A673 (cell line): Measurements from ENCODE around the gene TARBP1. TPM values are rescaled to one million over a fixed set of nuclear protein-coding genes. Genes with fewer than 3 reads are reported as not detected.

Experiments used
- BruUV-seq: library from RNA; stranded (reverse); fragments of 400-500 nt; replicated peaks from 2 replicates; lab custom pipeline; 2021; lab: Mats Ljungman, UMichigan
- CTCF ChIA-PET: fragments of 300-600 bp; sonication (Branson Sonifier 250); formaldehyde crosslinking; loops from one replicate; lab custom pipeline; 2022; ENCODE audit warnings: antibody characterized with exemption; lab: Charles Lee
- POLR2A ChIA-PET: fragments of 300-600 bp; sonication (Branson Sonifier 250); formaldehyde crosslinking; loops from one replicate; lab custom pipeline; 2022; ENCODE audit warnings: antibody characterized with exemption; ENCODE audit not compliant: low non-redundant PET; lab: Charles Lee
- DNase-seq: peaks from one replicate; pipeline ENCODE4 v3.0.0-alpha.2; 2015; ENCODE audit warnings: low spot score
- H3K27ac ChIP-seq: fragments of 200-600 bp; sonication (generic); 2 replicates; pipeline ENCODE4 v1.5.1; 2016; ENCODE audit warnings: mixed run types, low read depth, mild to moderate bottlenecking, mixed read lengths, antibody characterized with exemption, low read length; ENCODE audit not compliant: poor library complexity, severe bottlenecking
- H3K27me3 ChIP-seq: fragments of 200-600 bp; sonication (generic); replicated peaks from 2 replicates; pipeline ENCODE4 v1.6.1; 2017; ENCODE audit warnings: mixed run types, low read depth, mild to moderate bottlenecking, mixed read lengths, antibody characterized with exemption, low read length; ENCODE audit not compliant: insufficient read depth, poor library complexity
- H3K36me3 ChIP-seq: fragments of 200-600 bp; sonication (generic); 2 replicates; pipeline ENCODE4 v1.6.1; 2016; ENCODE audit warnings: mixed run types, mild to moderate bottlenecking, mixed read lengths, antibody characterized with exemption, low read length; ENCODE audit not compliant: insufficient read depth, poor library complexity, severe bottlenecking
- H3K4me1 ChIP-seq: fragments of 200-600 bp; sonication (generic); 2 replicates; pipeline ENCODE4 v1.6.1; 2017; ENCODE audit warnings: mixed run types, mild to moderate bottlenecking, mixed read lengths, antibody characterized with exemption, low read length; ENCODE audit not compliant: insufficient read depth, poor library complexity, severe bottlenecking
- H3K4me3 ChIP-seq: fragments of 200-600 bp; sonication (generic); 2 replicates; pipeline ENCODE4 v1.5.1; 2016; ENCODE audit warnings: low read depth, mixed run types, mild to moderate bottlenecking, mixed read lengths, low read length; ENCODE audit not compliant: poor library complexity, severe bottlenecking
- H3K9me3 ChIP-seq: fragments of 200-600 bp; sonication (generic); 2 replicates; pipeline ENCODE4 v1.6.1; 2016; ENCODE audit warnings: mixed run types, low read depth, mild to moderate bottlenecking, mixed read lengths, antibody characterized with exemption, low read length; ENCODE audit not compliant: poor library complexity, severe bottlenecking
- EZH2 ChIP-seq: fragments of 200-600 bp; sonication (generic); IDR thresholded peaks from 2 replicates; pipeline ENCODE4 v1.6.1; 2017; ENCODE audit warnings: borderline replicate concordance, low read depth, mild to moderate bottlenecking, mixed read lengths, antibody characterized with exemption, low read length; ENCODE audit not compliant: poor library complexity, severe bottlenecking
- intact Hi-C: fragments of 100-400 bp; cut with micrococcal nuclease; formaldehyde crosslinking; loops from one replicate; pipeline ENCODE4 v1.10.0; 2022; ENCODE audit not compliant: unreplicated experiment
- total RNA-seq: library from RNA; stranded (reverse); gene quantifications from 2 replicates; pipeline ENCODE4 v1.2.3, GENCODE V29; 2021
- TF ChIP-seq, protein P1 (sequence below): fragments of 300-800, 200-600 bp; sonication (generic); conservative IDR thresholded peaks from 2 replicates; pipeline ENCODE4 v1.5.1; 2017; ENCODE audit warnings: low read depth, mild to moderate bottlenecking, antibody characterized with exemption, low read length, moderate library complexity, mixed read lengths

TARBP1 gene
- total RNA-seq, 1 experiment from 2014 or later = 28.0 TPM

DNA sequence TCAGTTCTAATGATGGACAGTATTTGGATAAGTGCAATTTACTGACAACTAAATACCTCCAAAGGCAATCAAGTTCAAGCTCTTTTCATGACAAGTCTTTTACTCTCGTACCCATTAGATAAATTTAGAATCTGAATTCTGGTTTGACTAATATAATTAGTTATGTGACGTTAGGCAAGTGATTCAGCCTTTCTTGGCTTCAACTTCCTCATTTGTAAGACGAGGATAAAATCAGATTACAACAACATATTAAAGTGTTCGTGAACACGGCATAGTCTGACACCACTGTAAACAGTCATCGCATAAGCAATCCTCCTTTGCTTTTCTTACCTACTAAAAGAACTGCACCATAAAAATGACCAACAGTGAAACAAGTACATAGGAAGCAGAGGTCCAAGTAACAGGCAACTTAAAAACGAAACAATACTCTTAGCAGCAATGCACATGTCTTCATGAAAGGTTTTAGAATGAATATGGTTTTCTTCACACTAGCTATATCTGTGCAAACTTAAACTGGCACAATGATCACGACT lies 80.1 kb downstream of the TARBP1 start:
- DNase-seq = no peak
- POLR2A ChIA-PET = no interaction called here
- H3K36me3 ChIP-seq = peaks cover 3% of the 10 kb centered on the region
- H3K27ac ChIP-seq = no peak overlapping the region
- H3K4me1 ChIP-seq = no peaks in the 10 kb centered on the region
- intact Hi-C loops = no loop called here
- no peaks in the 10 kb centered on the region for H3K9me3 ChIP-seq
- H3K4me3 ChIP-seq = no peak overlapping the region
- no TSS peak for BruUV-seq
- no peaks in the 10 kb centered on the region for H3K27me3 ChIP-seq
- TF ChIP-seq, protein P1, sequence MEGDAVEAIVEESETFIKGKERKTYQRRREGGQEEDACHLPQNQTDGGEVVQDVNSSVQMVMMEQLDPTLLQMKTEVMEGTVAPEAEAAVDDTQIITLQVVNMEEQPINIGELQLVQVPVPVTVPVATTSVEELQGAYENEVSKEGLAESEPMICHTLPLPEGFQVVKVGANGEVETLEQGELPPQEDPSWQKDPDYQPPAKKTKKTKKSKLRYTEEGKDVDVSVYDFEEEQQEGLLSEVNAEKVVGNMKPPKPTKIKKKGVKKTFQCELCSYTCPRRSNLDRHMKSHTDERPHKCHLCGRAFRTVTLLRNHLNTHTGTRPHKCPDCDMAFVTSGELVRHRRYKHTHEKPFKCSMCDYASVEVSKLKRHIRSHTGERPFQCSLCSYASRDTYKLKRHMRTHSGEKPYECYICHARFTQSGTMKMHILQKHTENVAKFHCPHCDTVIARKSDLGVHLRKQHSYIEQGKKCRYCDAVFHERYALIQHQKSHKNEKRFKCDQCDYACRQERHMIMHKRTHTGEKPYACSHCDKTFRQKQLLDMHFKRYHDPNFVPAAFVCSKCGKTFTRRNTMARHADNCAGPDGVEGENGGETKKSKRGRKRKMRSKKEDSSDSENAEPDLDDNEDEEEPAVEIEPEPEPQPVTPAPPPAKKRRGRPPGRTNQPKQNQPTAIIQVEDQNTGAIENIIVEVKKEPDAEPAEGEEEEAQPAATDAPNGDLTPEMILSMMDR = no peak
- no peak for TF ChIP-seq EZH2
- CTCF ChIA-PET = no interaction called here

DNA sequence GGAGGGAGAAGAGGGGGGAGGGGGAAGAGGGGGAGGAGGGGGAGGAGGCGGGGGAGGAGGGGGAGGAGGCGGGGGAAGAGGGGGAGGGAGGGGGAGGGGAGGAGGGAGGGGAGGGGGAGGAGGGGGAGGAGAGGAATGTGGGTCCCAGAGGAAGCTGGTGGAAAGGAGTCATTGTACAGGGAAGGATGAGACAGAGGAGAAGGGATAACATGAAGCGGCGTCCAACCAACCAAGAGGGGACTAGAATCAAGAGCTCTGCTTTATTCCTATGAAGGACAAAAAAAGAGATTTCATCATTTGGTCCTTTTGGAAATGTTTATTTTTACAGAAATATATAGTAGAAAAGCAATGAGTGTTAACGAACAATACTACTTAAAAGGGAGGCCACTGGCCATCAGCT lies 81.2 kb downstream of the TARBP1 start:
- H3K9me3 ChIP-seq = no peaks in the 10 kb centered on the region
- peaks cover 3% of the 10 kb centered on the region for H3K36me3 ChIP-seq
- no TSS peak for BruUV-seq
- ChIA-PET POLR2A (no interaction called here), CTCF (no interaction called here)
- no peak for TF ChIP-seq EZH2
- TF ChIP-seq, protein P1 = no peak
- H3K27ac ChIP-seq = no peak overlapping the region
- no peaks in the 10 kb centered on the region for H3K27me3 ChIP-seq
- intact Hi-C loops = no loop called here
- no peaks in the 10 kb centered on the region for H3K4me1 ChIP-seq
- no peak overlapping the region for H3K4me3 ChIP-seq
- DNase-seq = no peak

GRCh38 chr1:234396871-234397270 lies 82.1 kb downstream of the TARBP1 start:
- Histone ChIP-seq H3K4me1 (no peaks in the 10 kb centered on the region), H3K27ac (no peak overlapping the region), H3K4me3 (no peak overlapping the region), H3K36me3 (peaks cover 3% of the 10 kb centered on the region), H3K27me3 (no peaks in the 10 kb centered on the region), H3K9me3 (no peaks in the 10 kb centered on the region)
- no TSS peak for BruUV-seq
- POLR2A ChIA-PET = no interaction called here
- intact Hi-C loops = no loop called here
- DNase-seq = no peak
- CTCF ChIA-PET = no interaction called here
- no peak for TF ChIP-seq EZH2
- TF ChIP-seq, protein P1 = no peak
